Astrocyte of the cerebellum (primary cell): ENCODE results near the gene SLC10A4.

Experiments used
- DNase-seq: peaks from one replicate; pipeline ENCODE4 v3.0.0-alpha.2; 2011; ENCODE audit warnings: low read depth
- H3K4me3 ChIP-seq: 2 replicates; pipeline ENCODE4 v1.5.1; 2011; ENCODE audit warnings: mild to moderate bottlenecking, low read depth, low read length, moderate library complexity
- CTCF ChIP-seq: IDR thresholded peaks from 2 replicates; pipeline ENCODE4 v1.5.1; 2012; ENCODE audit warnings: low read length, low read depth, moderate library complexity, mild to moderate bottlenecking; ENCODE audit errors: missing control alignments
- in situ Hi-C: cut with HindIII; loops from 2 replicates; pipeline ENCODE4 v1.10.0; 2017; ENCODE audit warnings: low sequenced_read_pairs

The SLC10A4 gene

GRCh38 chr4:48491514-48492176 lies 8.5 kb downstream of the SLC10A4 start:
- no peak for TF ChIP-seq CTCF
- no peak overlapping the region for H3K4me3 ChIP-seq
- in situ Hi-C loops, result no loop called here
- DNase-seq, result no peak

GRCh38 chr4:48493452-48494100 lies 10.4 kb downstream of the SLC10A4 start:
- no peak for TF ChIP-seq CTCF
- in situ Hi-C loops, result no loop called here
- no peak for DNase-seq
- H3K4me3 ChIP-seq, result no peak overlapping the region

- in situ Hi-C loops, result no loop called here
- TF ChIP-seq CTCF, result no peak
- no peak for DNase-seq
- no peak overlapping the region for H3K4me3 ChIP-seq
These were observed 12.8 kb downstream of the SLC10A4 start for GRCh38 chr4:48495941-48496340.

GRCh38 chr4:48498895-48499294 lies 15.8 kb downstream of the SLC10A4 start:
- no peak for DNase-seq
- no peak overlapping the region for H3K4me3 ChIP-seq
- in situ Hi-C loops, result no loop called here
- no peak for TF ChIP-seq CTCF

- in situ Hi-C loops, result no loop called here
- no peak for TF ChIP-seq CTCF
- DNase-seq, result no peak
- H3K4me3 ChIP-seq, result no peak overlapping the region
These were observed 16.5 kb downstream of the SLC10A4 start for GRCh38 chr4:48499551-48500066.

GRCh38 chr4:48503233-48504025 lies 20.3 kb downstream of the SLC10A4 start:
- in situ Hi-C loops, result no loop called here
- no peak overlapping the region for H3K4me3 ChIP-seq
- no peak for DNase-seq
- TF ChIP-seq CTCF, result no peak
